ENCODE data around the gene INPP5K.

DNA sequence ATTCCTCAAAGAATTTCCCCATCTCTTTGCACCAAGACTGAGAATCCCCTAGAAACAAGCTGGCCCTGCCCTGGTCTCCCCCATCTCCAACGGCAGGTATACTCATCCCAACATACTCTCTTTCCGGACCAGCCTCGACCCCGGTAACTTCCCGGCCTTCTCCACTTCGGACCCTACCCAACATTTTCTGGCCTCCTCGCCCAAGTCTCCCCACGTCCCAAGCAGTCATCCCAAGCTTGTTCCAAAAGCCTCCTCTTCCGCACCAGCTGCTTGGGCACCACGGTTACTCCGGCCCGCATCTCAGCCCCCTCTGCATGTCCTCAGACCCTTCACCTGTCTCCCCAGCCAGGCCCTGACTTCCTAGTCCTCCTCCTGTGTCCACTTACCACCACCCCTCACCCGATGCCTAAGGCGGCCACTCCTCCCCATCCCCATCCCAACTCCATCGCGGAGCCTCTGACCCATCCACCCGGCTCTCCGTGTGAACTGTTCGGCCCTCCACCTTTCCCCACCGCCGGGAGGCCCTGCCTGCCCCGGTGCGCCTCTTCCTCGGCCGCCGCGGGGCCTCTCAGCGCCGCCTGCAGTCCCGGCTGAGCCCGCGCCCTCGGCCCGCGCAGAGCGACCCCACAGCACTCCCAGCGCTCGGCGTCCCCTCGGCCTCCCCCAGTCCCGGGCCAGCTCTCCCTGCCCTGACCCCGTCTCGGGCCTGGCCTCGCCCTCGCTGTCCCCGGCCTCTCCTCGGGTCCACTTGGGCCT lies 45.2 kb upstream of the INPP5K start:
- TF ChIP-seq MAX (IDR thresholded peaks at IDR 0.05; ENCODE audit: low read depth, low read length) (no peak), CTCF (IDR thresholded peaks at IDR 0.05 in 2 of 3, conservative IDR thresholded peaks at IDR 0.05 in 1 of 3; ENCODE audit: control insufficient read depth in 2 of 3, extremely low read depth in 1 of 3, insufficient read depth in 1 of 3, low read depth in 3 of 3, low read length in 3 of 3) (peak; percentile 30 to 41 (median 41); a peak in 4 of 6 replicates), SMAD5 (IDR thresholded peaks at IDR 0.05; ENCODE audit: low read depth) (no peak)
- TF ChIP-seq, protein P1, sequence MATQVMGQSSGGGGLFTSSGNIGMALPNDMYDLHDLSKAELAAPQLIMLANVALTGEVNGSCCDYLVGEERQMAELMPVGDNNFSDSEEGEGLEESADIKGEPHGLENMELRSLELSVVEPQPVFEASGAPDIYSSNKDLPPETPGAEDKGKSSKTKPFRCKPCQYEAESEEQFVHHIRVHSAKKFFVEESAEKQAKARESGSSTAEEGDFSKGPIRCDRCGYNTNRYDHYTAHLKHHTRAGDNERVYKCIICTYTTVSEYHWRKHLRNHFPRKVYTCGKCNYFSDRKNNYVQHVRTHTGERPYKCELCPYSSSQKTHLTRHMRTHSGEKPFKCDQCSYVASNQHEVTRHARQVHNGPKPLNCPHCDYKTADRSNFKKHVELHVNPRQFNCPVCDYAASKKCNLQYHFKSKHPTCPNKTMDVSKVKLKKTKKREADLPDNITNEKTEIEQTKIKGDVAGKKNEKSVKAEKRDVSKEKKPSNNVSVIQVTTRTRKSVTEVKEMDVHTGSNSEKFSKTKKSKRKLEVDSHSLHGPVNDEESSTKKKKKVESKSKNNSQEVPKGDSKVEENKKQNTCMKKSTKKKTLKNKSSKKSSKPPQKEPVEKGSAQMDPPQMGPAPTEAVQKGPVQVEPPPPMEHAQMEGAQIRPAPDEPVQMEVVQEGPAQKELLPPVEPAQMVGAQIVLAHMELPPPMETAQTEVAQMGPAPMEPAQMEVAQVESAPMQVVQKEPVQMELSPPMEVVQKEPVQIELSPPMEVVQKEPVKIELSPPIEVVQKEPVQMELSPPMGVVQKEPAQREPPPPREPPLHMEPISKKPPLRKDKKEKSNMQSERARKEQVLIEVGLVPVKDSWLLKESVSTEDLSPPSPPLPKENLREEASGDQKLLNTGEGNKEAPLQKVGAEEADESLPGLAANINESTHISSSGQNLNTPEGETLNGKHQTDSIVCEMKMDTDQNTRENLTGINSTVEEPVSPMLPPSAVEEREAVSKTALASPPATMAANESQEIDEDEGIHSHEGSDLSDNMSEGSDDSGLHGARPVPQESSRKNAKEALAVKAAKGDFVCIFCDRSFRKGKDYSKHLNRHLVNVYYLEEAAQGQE (IDR thresholded peaks at IDR 0.05; ENCODE audit: low read depth, low read length) = no peak
